CD14-positive monocyte (primary cell): ENCODE results near the gene GLMP. TPM values are rescaled to one million over a fixed set of nuclear protein-coding genes. Genes with fewer than 3 reads are reported as not detected.

Source experiments
- DNase-seq, 3 donors: peaks; one replicate each; pipeline ENCODE4 v3.0.0-alpha.2; 2011 to 2022
- H2AFZ ChIP-seq: 2 replicates; pipeline ENCODE4 v1.6.0; 2012; ENCODE audit warnings: mild to moderate bottlenecking, low read depth, low read length, inconsistent platforms; ENCODE audit not compliant: insufficient read depth, poor library complexity, severe bottlenecking
- H3K27ac ChIP-seq, 2 donors: 1 replicate in 1 of 2; 2 replicates in 1 of 2; pipeline ENCODE4 v1.5.1; 2012 to 2013; ENCODE audit warnings: low read length in 2 of 2, control low read depth in 1 of 2, inconsistent platforms in 1 of 2, low read depth in 1 of 2, mild to moderate bottlenecking in 1 of 2
- H3K27me3 ChIP-seq, 2 donors: one replicate each; pipeline versions ENCODE4 v1.6.0 to v1.6.1; 2011 to 2013; ENCODE audit warnings: low read length in 2 of 2; ENCODE audit not compliant: control insufficient read depth in 2 of 2, insufficient read depth in 2 of 2
- H3K36me3 ChIP-seq, 2 donors: replicated peaks in 1 of 2; 1 replicate in 1 of 2; 2 replicates in 1 of 2; pipeline versions ENCODE4 v1.5.1 to v1.6.1; 2012 to 2013; ENCODE audit warnings: low read length in 2 of 2, control low read depth in 1 of 2, inconsistent platforms in 1 of 2, mild to moderate bottlenecking in 1 of 2; ENCODE audit not compliant: insufficient read depth in 2 of 2, control insufficient read depth in 1 of 2
- H3K4me1 ChIP-seq, 2 donors: 1 replicate in 1 of 2; 2 replicates in 1 of 2; pipeline versions ENCODE4 v1.5.1 to v1.6.1; 2012 to 2013; ENCODE audit warnings: low read length in 2 of 2, control low read depth in 1 of 2, inconsistent platforms in 1 of 2, mild to moderate bottlenecking in 1 of 2, moderate library complexity in 1 of 2; ENCODE audit not compliant: insufficient read depth in 2 of 2, control insufficient read depth in 1 of 2
- H3K4me2 ChIP-seq: replicated peaks from 2 replicates; pipeline ENCODE3; 2012; ENCODE audit warnings: low read length, moderate library complexity, mild to moderate bottlenecking; ENCODE audit not compliant: poor library complexity, severe bottlenecking; ENCODE audit errors: extremely low read depth
- H3K4me3 ChIP-seq, 3 experiments: fragments of 200-600 bp in 1 of 3; sonication (generic) in 1 of 3; replicated peaks in 1 of 3; 1 replicate in 2 of 3; 2 replicates in 1 of 3; pipeline ENCODE4 v1.5.1; 2011 to 2013; ENCODE audit warnings: low read length in 3 of 3, mild to moderate bottlenecking in 3 of 3, control low read depth in 2 of 3, low read depth in 2 of 3, inconsistent platforms in 1 of 3, moderate library complexity in 1 of 3
- H3K79me2 ChIP-seq: 2 replicates; pipeline ENCODE4 v1.6.0; 2012; ENCODE audit warnings: mild to moderate bottlenecking, control low read depth, inconsistent platforms, low read length, moderate library complexity; ENCODE audit not compliant: insufficient read depth
- H3K9ac ChIP-seq: 2 replicates; pipeline ENCODE4 v1.6.0; 2017; ENCODE audit warnings: low read length, mild to moderate bottlenecking; ENCODE audit not compliant: insufficient read depth, poor library complexity, severe bottlenecking
- H3K9me3 ChIP-seq, 2 donors: replicated peaks in 1 of 2; 1 replicate in 1 of 2; 2 replicates in 1 of 2; pipeline versions ENCODE4 v1.5.1 to v1.6.1; 2012 to 2013; ENCODE audit warnings: low read length in 2 of 2, control low read depth in 1 of 2; ENCODE audit not compliant: control insufficient read depth in 1 of 2, insufficient read depth in 1 of 2
- H4K20me1 ChIP-seq: 2 replicates; pipeline ENCODE4 v1.6.0; 2012; ENCODE audit warnings: mild to moderate bottlenecking, low read length, control low read depth, moderate library complexity; ENCODE audit not compliant: insufficient read depth
- H3K27ac Mint-ChIP-seq, 7 donors: one replicate each; pipeline ENCODE4 v1.8.0; 2020; ENCODE audit warnings: mild to moderate bottlenecking in 7 of 7, mixed read lengths in 7 of 7, moderate library complexity in 6 of 7, inconsistent platforms in 2 of 7
- H3K27me3 Mint-ChIP-seq, 3 donors: one replicate each; pipeline ENCODE4 v1.8.0; 2021 to 2022; ENCODE audit warnings: low read depth in 3 of 3, mild to moderate bottlenecking in 3 of 3, mixed read lengths in 3 of 3, moderate library complexity in 3 of 3, inconsistent platforms in 1 of 3
- H3K36me3 Mint-ChIP-seq, 2 donors: one replicate each; pipeline ENCODE4 v1.8.0; 2020; ENCODE audit warnings: mixed read lengths in 2 of 2, inconsistent platforms in 1 of 2, mild to moderate bottlenecking in 1 of 2
- H3K4me1 Mint-ChIP-seq: one replicate; pipeline ENCODE4 v1.8.0; 2020; ENCODE audit warnings: mild to moderate bottlenecking, mixed read lengths
- H3K4me3 Mint-ChIP-seq, 2 donors: one replicate each; pipeline ENCODE4 v1.8.0; 2020; ENCODE audit warnings: mild to moderate bottlenecking in 2 of 2, mixed read lengths in 2 of 2, moderate library complexity in 1 of 2
- H3K9me3 Mint-ChIP-seq, 7 donors: one replicate each; pipeline ENCODE4 v1.8.0; 2020 to 2022; ENCODE audit warnings: mixed read lengths in 7 of 7, mild to moderate bottlenecking in 6 of 7, moderate library complexity in 6 of 7, inconsistent platforms in 2 of 7
- CTCF ChIP-seq: fragments of 200-600 bp; IDR thresholded peaks from one replicate; pipeline ENCODE4 v1.8.0; 2022; ENCODE audit warnings: antibody characterized with exemption, mild to moderate bottlenecking
- WGBS: methylation state at CpG from one replicate; pipeline ENCODE4 v1.1.5; 2013; ENCODE audit warnings: missing lambda C conversion rate; ENCODE audit not compliant: insufficient coverage; 5-methylcytosine and 5-hydroxymethylcytosine counted together
- intact Hi-C, 2 donors: fragments of 100-400 bp; cut with micrococcal nuclease; formaldehyde crosslinking; loops; one replicate each; pipeline versions ENCODE4 v1.15.0 to v1.15.1; 2023
- polyA plus RNA-seq, 3 donors: library from polyadenylated mRNA; depleted of rRNA in 1 of 3; unstranded in 2 of 3; stranded (reverse) in 1 of 3; fragments of 300-500 nt in 2 of 3; fragments of >200 nt in 1 of 3; fragmentation: Illumina TruSeq in 2 of 3; gene quantifications; 1 replicate in 2 of 3; 2 replicates in 1 of 3; pipeline ENCODE4 v1.2.3, GENCODE V29; 2012 to 2021

GLMP gene
- polyA plus RNA-seq, 3 donors, result 24.3 to 59.6 (median 34.7) TPM

GRCh38 chr1:156308078-156308477, 12.6 kb upstream of the GLMP start:
- intact Hi-C loops, result loop anchor here in 1 of 2 donors (5.0 kb wide), 1 partner anchor 46 kb away; no protein-coding TSS in a partner anchor
- no peak for TF ChIP-seq CTCF
- H3K79me2 ChIP-seq, result no peaks in the 10 kb centered on the region
- H3K4me1 ChIP-seq, result peaks cover 10% of the 10 kb centered on the region in 2 donors
- DNase-seq, result no peak
- Mint-ChIP-seq H3K4me3 (no peak overlapping the region), H3K27me3 (peaks cover 0 to 1% (median 0%) of the 10 kb centered on the region in 3 donors), H3K27ac (no peak overlapping the region), H3K4me1 (peaks cover 16% of the 10 kb centered on the region), H3K36me3 (peaks cover 61 to 93% of the 10 kb centered on the region in 2 donors), H3K9me3 (peaks cover 0 to 2% (median 0%) of the 10 kb centered on the region in 7 donors)
- H3K36me3 ChIP-seq, result peaks cover 51 to 70% of the 10 kb centered on the region in 2 donors
- no peak overlapping the region for H3K27ac ChIP-seq
- H2AFZ ChIP-seq, result no peak overlapping the region
- no peaks in the 10 kb centered on the region for H4K20me1 ChIP-seq
- H3K4me2 ChIP-seq, result no peak overlapping the region
- H3K27me3 ChIP-seq, result no peaks in the 10 kb centered on the region
- H3K4me3 ChIP-seq, result no peak overlapping the region
- no peak overlapping the region for H3K9ac ChIP-seq
- H3K9me3 ChIP-seq, result no peaks in the 10 kb centered on the region

GRCh38 chr1:156305215-156305614, 9.7 kb upstream of the GLMP start:
- H3K9ac ChIP-seq, result no peak overlapping the region
- no peak overlapping the region for H2AFZ ChIP-seq
- no peak for DNase-seq
- peaks cover 31 to 42% of the 10 kb centered on the region in 2 donors for H3K36me3 ChIP-seq
- TF ChIP-seq CTCF, result no peak
- H3K79me2 ChIP-seq, result no peaks in the 10 kb centered on the region
- no peaks in the 10 kb centered on the region for H3K9me3 ChIP-seq
- H3K4me1 ChIP-seq, result no peaks in the 10 kb centered on the region
- H3K27me3 Mint-ChIP-seq, result peaks cover 0 to 3% (median 0%) of the 10 kb centered on the region in 3 donors
- no peak overlapping the region for H3K4me3 ChIP-seq
- no peaks in the 10 kb centered on the region for H4K20me1 ChIP-seq
- H3K36me3 Mint-ChIP-seq, result peaks cover 40 to 65% of the 10 kb centered on the region in 2 donors
- no peaks in the 10 kb centered on the region for H3K27me3 ChIP-seq
- 85% methylated on average over 1 of the region's 2 CpGs for WGBS
- H3K4me2 ChIP-seq, result no peak overlapping the region
- H3K27ac ChIP-seq, result no peak overlapping the region
- no peaks in the 10 kb centered on the region for H3K9me3 Mint-ChIP-seq
- no peak overlapping the region for H3K4me3 Mint-ChIP-seq
- H3K27ac Mint-ChIP-seq, result peak overlapping the region in 3 of 7 donors; percentile 6 to 54 (median 42)
- H3K4me1 Mint-ChIP-seq, result peaks cover 3% of the 10 kb centered on the region
- intact Hi-C loops, result loop anchor here in 1 of 2 donors (5.0 kb wide), 1 partner anchor 43 kb away; no protein-coding TSS in a partner anchor
